ENCODE data around the gene PDE2A.

PDE2A gene

GRCh38 chr11:72653649-72654048 is 20.6 kb downstream of the PDE2A start:
- Histone ChIP-seq H3K36me3 (ENCODE audit: insufficient read depth, low read length) (no peaks in the 10 kb centered on the region), H3K4me3 (ENCODE audit: low read length) (no peak overlapping the region), H3K4me1 (ENCODE audit: insufficient read depth, low read length) (peaks cover 49% of the 10 kb centered on the region), H2AFZ (ENCODE audit: low read depth, low read length) (no peak overlapping the region), H3K9me3 (ENCODE audit: low read length) (no peaks in the 10 kb centered on the region), H3K27me3 (ENCODE audit: insufficient read depth, low read length) (no peaks in the 10 kb centered on the region)

- Histone ChIP-seq H3K4me1 (ENCODE audit: insufficient read depth, low read length) (peaks cover 50% of the 10 kb centered on the region), H3K36me3 (ENCODE audit: insufficient read depth, low read length) (no peaks in the 10 kb centered on the region), H3K27me3 (ENCODE audit: insufficient read depth, low read length) (no peaks in the 10 kb centered on the region), H3K4me3 (ENCODE audit: low read length) (no peak overlapping the region), H3K9me3 (ENCODE audit: low read length) (no peaks in the 10 kb centered on the region), H2AFZ (ENCODE audit: low read depth, low read length) (no peak overlapping the region)
These were observed 21.2 kb downstream of the PDE2A start for GRCh38 chr11:72652873-72653630.

GRCh38 chr11:72652133-72652532 is 22.1 kb downstream of the PDE2A start:
- Histone ChIP-seq H3K27me3 (ENCODE audit: insufficient read depth, low read length) (peaks cover 1% of the 10 kb centered on the region), H3K36me3 (ENCODE audit: insufficient read depth, low read length) (no peaks in the 10 kb centered on the region), H2AFZ (ENCODE audit: low read depth, low read length) (no peak overlapping the region), H3K4me1 (ENCODE audit: insufficient read depth, low read length) (peaks cover 43% of the 10 kb centered on the region), H3K9me3 (ENCODE audit: low read length) (no peaks in the 10 kb centered on the region), H3K4me3 (ENCODE audit: low read length) (no peak overlapping the region)

GRCh38 chr11:72649215-72649976 is 24.8 kb downstream of the PDE2A start:
- no peaks in the 10 kb centered on the region for H3K36me3 ChIP-seq (ENCODE audit: insufficient read depth, low read length)
- H3K4me1 ChIP-seq (ENCODE audit: insufficient read depth, low read length), result peaks cover 33% of the 10 kb centered on the region
- no peak overlapping the region for H2AFZ ChIP-seq (ENCODE audit: low read depth, low read length)
- H3K4me3 ChIP-seq (ENCODE audit: low read length), result no peak overlapping the region
- H3K27me3 ChIP-seq (ENCODE audit: insufficient read depth, low read length), result peaks cover 2% of the 10 kb centered on the region
- no peaks in the 10 kb centered on the region for H3K9me3 ChIP-seq (ENCODE audit: low read length)

GRCh38 chr11:72648384-72649136 is 25.7 kb downstream of the PDE2A start:
- Histone ChIP-seq H3K9me3 (ENCODE audit: low read length) (no peaks in the 10 kb centered on the region), H3K36me3 (ENCODE audit: insufficient read depth, low read length) (no peaks in the 10 kb centered on the region), H3K27me3 (ENCODE audit: insufficient read depth, low read length) (peaks cover 2% of the 10 kb centered on the region), H2AFZ (ENCODE audit: low read depth, low read length) (no peak overlapping the region), H3K4me1 (ENCODE audit: insufficient read depth, low read length) (peaks cover 28% of the 10 kb centered on the region), H3K4me3 (ENCODE audit: low read length) (no peak overlapping the region)

- H3K36me3 ChIP-seq (ENCODE audit: insufficient read depth, low read length), result no peaks in the 10 kb centered on the region
- H3K27me3 ChIP-seq (ENCODE audit: insufficient read depth, low read length), result peaks cover 2% of the 10 kb centered on the region
These were observed 26.3 kb downstream of the PDE2A start for GRCh38 chr11:72647882-72648281.

GRCh38 chr11:72646472-72646871 is 27.8 kb downstream of the PDE2A start:
- Histone ChIP-seq H3K4me3 (ENCODE audit: low read length) (no peak overlapping the region), H3K4me1 (ENCODE audit: insufficient read depth, low read length) (peaks cover 12% of the 10 kb centered on the region), H3K36me3 (ENCODE audit: insufficient read depth, low read length) (no peaks in the 10 kb centered on the region), H3K27me3 (ENCODE audit: insufficient read depth, low read length) (peaks cover 7% of the 10 kb centered on the region), H3K9me3 (ENCODE audit: low read length) (no peaks in the 10 kb centered on the region), H2AFZ (ENCODE audit: low read depth, low read length) (no peak overlapping the region)

More at GRCh38 chr11:72647882-72648281, 26.3 kb downstream of the PDE2A start:
- H3K4me1 ChIP-seq (ENCODE audit: insufficient read depth, low read length), result peaks cover 21% of the 10 kb centered on the region
- H2AFZ ChIP-seq (ENCODE audit: low read depth, low read length), result no peak overlapping the region
- H3K4me3 ChIP-seq (ENCODE audit: low read length), result no peak overlapping the region
- no peaks in the 10 kb centered on the region for H3K9me3 ChIP-seq (ENCODE audit: low read length)

GRCh38 chr11:72646024-72646423 is 28.2 kb downstream of the PDE2A start:
- peaks cover 12% of the 10 kb centered on the region for H3K4me1 ChIP-seq (ENCODE audit: insufficient read depth, low read length)
- H3K27me3 ChIP-seq (ENCODE audit: insufficient read depth, low read length), result peaks cover 11% of the 10 kb centered on the region
- no peak overlapping the region for H3K4me3 ChIP-seq (ENCODE audit: low read length)
- no peaks in the 10 kb centered on the region for H3K9me3 ChIP-seq (ENCODE audit: low read length)
- no peaks in the 10 kb centered on the region for H3K36me3 ChIP-seq (ENCODE audit: insufficient read depth, low read length)
- no peak overlapping the region for H2AFZ ChIP-seq (ENCODE audit: low read depth, low read length)

- Histone ChIP-seq H3K36me3 (ENCODE audit: insufficient read depth, low read length) (no peaks in the 10 kb centered on the region), H3K4me3 (ENCODE audit: low read length) (no peak overlapping the region), H2AFZ (ENCODE audit: low read depth, low read length) (no peak overlapping the region), H3K27me3 (ENCODE audit: insufficient read depth, low read length) (peaks cover 36% of the 10 kb centered on the region), H3K4me1 (ENCODE audit: insufficient read depth, low read length) (peaks cover 7% of the 10 kb centered on the region), H3K9me3 (ENCODE audit: low read length) (no peaks in the 10 kb centered on the region)
These were observed 30.7 kb downstream of the PDE2A start for GRCh38 chr11:72643547-72643946.

- H3K36me3 ChIP-seq (ENCODE audit: insufficient read depth, low read length), result no peaks in the 10 kb centered on the region
- H3K27me3 ChIP-seq (ENCODE audit: insufficient read depth, low read length), result peaks cover 38% of the 10 kb centered on the region
- peak overlapping the region; percentile 28 for H3K4me3 ChIP-seq (ENCODE audit: low read length)
These were observed 31.2 kb downstream of the PDE2A start for GRCh38 chr11:72642884-72643522.

GRCh38 chr11:72642043-72642883 is 32.0 kb downstream of the PDE2A start:
- peaks cover 6% of the 10 kb centered on the region for H3K4me1 ChIP-seq (ENCODE audit: insufficient read depth, low read length)
- peaks cover 41% of the 10 kb centered on the region for H3K27me3 ChIP-seq (ENCODE audit: insufficient read depth, low read length)
- H3K9me3 ChIP-seq (ENCODE audit: low read length), result no peaks in the 10 kb centered on the region
- H2AFZ ChIP-seq (ENCODE audit: low read depth, low read length), result peak overlapping the region; percentile 23
- peak overlapping the region; percentile 28 for H3K4me3 ChIP-seq (ENCODE audit: low read length)
- no peaks in the 10 kb centered on the region for H3K36me3 ChIP-seq (ENCODE audit: insufficient read depth, low read length)

More at GRCh38 chr11:72642884-72643522, 31.2 kb downstream of the PDE2A start:
- Histone ChIP-seq H3K9me3 (ENCODE audit: low read length) (no peaks in the 10 kb centered on the region), H2AFZ (ENCODE audit: low read depth, low read length) (peak overlapping the region; percentile 23), H3K4me1 (ENCODE audit: insufficient read depth, low read length) (peaks cover 6% of the 10 kb centered on the region)

GRCh38 chr11:72641522-72642042 is 32.6 kb downstream of the PDE2A start:
- Histone ChIP-seq H3K36me3 (ENCODE audit: insufficient read depth, low read length) (no peaks in the 10 kb centered on the region), H2AFZ (ENCODE audit: low read depth, low read length) (no peak overlapping the region), H3K4me3 (ENCODE audit: low read length) (no peak overlapping the region), H3K9me3 (ENCODE audit: low read length) (no peaks in the 10 kb centered on the region), H3K4me1 (ENCODE audit: insufficient read depth, low read length) (peaks cover 6% of the 10 kb centered on the region), H3K27me3 (ENCODE audit: insufficient read depth, low read length) (peaks cover 45% of the 10 kb centered on the region)

Data from neuron (in vitro differentiated cells).